Activated T-cell treated with anti-CD3 and anti-CD28 coated beads for 24 hours (primary cell): ENCODE data around the gene GAL3ST1.
"Not testable (repeated sequence)": the region's sequence is repeated elsewhere in the genome, so short reads cannot be mapped to it uniquely, and the experiment has no call there.

Experiments used
- DNase-seq: peaks from one replicate; pipeline ENCODE4 v3.0.0-alpha.2; 2020; ENCODE audit warnings: low read depth

GAL3ST1 gene

GRCh38 chr22:30564761-30565119 lies 9.7 kb downstream of the GAL3ST1 start:
- DNase-seq: no peak

- no peak for DNase-seq
These were observed 10.3 kb downstream of the GAL3ST1 start for GRCh38 chr22:30564045-30564760.

GRCh38 chr22:30562366-30562765 lies 12.1 kb downstream of the GAL3ST1 start:
- DNase-seq: no peak

- DNase-seq: no peak
These were observed 12.9 kb downstream of the GAL3ST1 start for GRCh38 chr22:30561402-30562189.

GRCh38 chr22:30560643-30561202 lies 13.7 kb downstream of the GAL3ST1 start:
- not testable (repeated sequence) for DNase-seq

- no peak for DNase-seq
These were observed 14.6 kb downstream of the GAL3ST1 start for GRCh38 chr22:30559889-30560288.

- DNase-seq: no peak
These were observed 17.2 kb downstream of the GAL3ST1 start for GRCh38 chr22:30557243-30557642.

GRCh38 chr22:30556388-30556787 lies 18.1 kb downstream of the GAL3ST1 start:
- DNase-seq: no peak

GRCh38 chr22:30555282-30556210 lies 18.9 kb downstream of the GAL3ST1 start:
- DNase-seq: no peak

- no peak for DNase-seq
These were observed 20.5 kb downstream of the GAL3ST1 start for GRCh38 chr22:30553971-30554370.

GRCh38 chr22:30552719-30553118 lies 21.7 kb downstream of the GAL3ST1 start:
- DNase-seq: no peak

- not testable (repeated sequence) for DNase-seq
These were observed 22.7 kb downstream of the GAL3ST1 start for GRCh38 chr22:30551813-30552212.

- no peak for DNase-seq
These were observed 27.3 kb downstream of the GAL3ST1 start for GRCh38 chr22:30547188-30547587.

- no peak for DNase-seq
These were observed 27.8 kb downstream of the GAL3ST1 start, which contains the start of gene SEC14L6 for GRCh38 chr22:30546616-30547015. SEC14L6 (minus strand) TSS chr22:30546741; CDS start chr22:30546682, 59 bp downstream.

GRCh38 chr22:30542811-30543188 lies 31.7 kb downstream of the GAL3ST1 start:
- no peak for DNase-seq

GRCh38 chr22:30541961-30542810 lies 32.3 kb downstream of the GAL3ST1 start:
- no peak for DNase-seq

- not testable (repeated sequence) for DNase-seq
These were observed 33.0 kb downstream of the GAL3ST1 start for GRCh38 chr22:30541511-30541910.

- DNase-seq: no peak
These were observed 35.1 kb downstream of the GAL3ST1 start for GRCh38 chr22:30539368-30539767.

- DNase-seq: no peak
These were observed 36.2 kb downstream of the GAL3ST1 start for GRCh38 chr22:30538280-30538679.

GRCh38 chr22:30537083-30537731 lies 37.3 kb downstream of the GAL3ST1 start:
- no peak for DNase-seq
